Activated T-cell treated with anti-CD3 and anti-CD28 coated beads, Interleukin-2, amount 50 U/mL, for 24 hours (primary cell): ENCODE measurements around the gene SNAPC2.
A peak's percentile ranks its signal among the peaks of the same experiment; 100 is the strongest.
"Not testable (repeated sequence)": the region's sequence is repeated elsewhere in the genome, so short reads cannot be mapped to it uniquely, and the experiment has no call there.

Source experiments
- DNase-seq: peaks from one replicate; pipeline ENCODE4 v3.0.0-alpha.2; 2020
- H3K27ac Mint-ChIP-seq: 2 replicates; pipeline ENCODE4 v1.8.0; 2020; ENCODE audit warnings: mild to moderate bottlenecking, mixed read lengths
- H3K27me3 Mint-ChIP-seq: 2 replicates; pipeline ENCODE4 v1.8.0; 2020; ENCODE audit warnings: mixed read lengths
- H3K36me3 Mint-ChIP-seq: 2 replicates; pipeline ENCODE4 v1.8.0; 2020; ENCODE audit warnings: low read depth, mixed read lengths
- H3K4me1 Mint-ChIP-seq: 2 replicates; pipeline ENCODE4 v1.8.0; 2020; ENCODE audit warnings: low read depth, mixed read lengths
- H3K4me3 Mint-ChIP-seq: 2 replicates; pipeline ENCODE4 v1.8.0; 2020; ENCODE audit warnings: mild to moderate bottlenecking, moderate library complexity, mixed read lengths
- H3K9me3 Mint-ChIP-seq: 2 replicates; pipeline ENCODE4 v1.8.0; 2020; ENCODE audit warnings: mixed read lengths

The SNAPC2 gene

DNA sequence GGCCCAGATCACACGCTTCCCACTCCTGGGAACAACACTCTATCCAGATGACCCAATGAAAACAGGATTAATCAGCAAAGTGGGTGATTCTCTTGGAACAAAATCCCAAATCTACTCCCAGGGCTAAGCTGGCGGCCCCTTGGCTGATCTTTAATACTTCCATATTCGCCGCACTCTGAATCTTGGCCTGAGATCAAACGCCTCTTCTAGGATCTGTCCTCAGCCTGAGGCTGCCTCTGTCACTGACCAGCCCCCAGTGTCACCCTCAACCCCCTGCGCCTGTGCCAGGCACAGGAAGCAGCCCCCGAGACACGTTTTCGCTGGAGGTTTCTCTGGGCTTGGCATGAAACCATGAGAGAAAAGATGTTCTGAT lies 8.2 kb downstream of the SNAPC2 start:
- Mint-ChIP-seq H3K4me3 (no peak overlapping the region), H3K27ac (no peak overlapping the region), H3K36me3 (peaks cover 61% of the 10 kb centered on the region), H3K9me3 (no peaks in the 10 kb centered on the region), H3K4me1 (peaks cover 31% of the 10 kb centered on the region), H3K27me3 (no peaks in the 10 kb centered on the region)
- DNase-seq = no peak

DNA sequence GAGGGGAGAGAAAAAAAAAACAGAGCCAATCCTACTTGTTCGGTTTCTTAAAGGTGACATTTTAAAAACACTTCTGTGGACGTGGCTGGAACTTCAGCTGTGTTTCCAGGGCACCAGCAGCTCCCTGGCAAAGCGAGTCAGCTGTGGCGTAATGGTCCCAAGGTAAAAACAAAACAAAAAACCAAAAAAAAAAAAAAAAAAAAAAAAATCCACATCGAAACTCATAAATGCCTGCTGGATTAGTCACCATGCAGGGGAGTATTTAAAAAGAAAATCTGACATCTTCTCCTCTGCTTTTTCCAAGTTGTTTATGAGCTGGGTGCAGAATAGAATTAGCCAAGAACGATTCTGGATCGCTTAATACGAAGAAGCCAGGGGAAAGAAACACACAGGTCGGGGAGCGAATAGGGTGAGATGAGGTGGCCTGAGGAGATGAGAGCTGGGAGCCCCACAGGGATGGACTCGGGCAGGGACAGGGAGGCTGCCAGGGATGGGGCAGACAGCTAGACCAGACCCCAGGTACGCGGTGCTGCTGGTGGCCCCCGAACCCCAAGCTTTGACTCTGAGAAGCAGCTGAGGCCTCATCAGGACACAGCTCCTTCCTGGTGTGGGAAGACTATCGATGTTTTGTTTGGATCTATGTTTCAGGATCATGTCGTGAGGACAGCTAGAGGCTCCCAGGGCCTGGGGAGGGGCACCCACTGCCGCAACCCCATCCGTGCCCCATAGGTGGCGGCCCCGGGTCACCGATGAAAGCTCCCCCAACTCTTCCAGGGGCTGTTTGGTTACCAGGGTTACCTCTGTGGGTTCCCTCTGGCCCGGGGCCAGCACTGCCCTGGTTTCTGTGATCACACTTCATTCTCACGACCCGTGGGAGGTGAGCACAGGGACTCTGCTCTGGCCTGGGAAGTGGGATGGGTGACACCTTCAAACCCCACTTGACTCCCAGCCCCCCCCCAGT lies 8.9 kb downstream of the SNAPC2 start:
- H3K4me3 Mint-ChIP-seq = no peak overlapping the region
- no peaks in the 10 kb centered on the region for H3K27me3 Mint-ChIP-seq
- peaks cover 31% of the 10 kb centered on the region for H3K4me1 Mint-ChIP-seq
- peak overlapping the region; percentile 23 for H3K27ac Mint-ChIP-seq
- H3K36me3 Mint-ChIP-seq = peaks cover 66% of the 10 kb centered on the region
- peak; percentile 68 for DNase-seq
- H3K9me3 Mint-ChIP-seq = no peaks in the 10 kb centered on the region

DNA sequence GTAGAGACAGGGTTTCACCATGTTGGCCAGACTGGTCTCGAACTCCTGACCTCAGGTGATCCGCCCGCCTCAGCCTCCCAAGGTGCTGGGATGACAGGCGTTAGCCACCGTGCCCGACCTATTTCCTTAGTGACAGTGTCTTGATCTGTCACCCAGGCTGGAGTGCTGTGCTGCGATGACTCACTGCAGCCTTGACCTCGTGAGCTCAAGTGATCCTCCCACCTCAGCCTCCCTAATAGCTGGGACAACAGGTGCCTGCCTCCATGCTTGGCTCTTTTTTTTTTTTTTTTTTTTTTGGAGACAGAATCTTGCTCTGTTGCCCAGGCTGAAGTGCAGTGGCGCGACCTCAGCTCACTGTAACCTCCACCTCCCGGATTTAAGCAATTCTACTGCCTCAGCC lies 9.9 kb downstream of the SNAPC2 start:
- H3K9me3 Mint-ChIP-seq, H3K4me3 Mint-ChIP-seq, DNase-seq, H3K27me3 Mint-ChIP-seq: not testable (repeated sequence)
- H3K36me3 Mint-ChIP-seq = peaks cover 76% of the 10 kb centered on the region
- H3K27ac Mint-ChIP-seq = peak overlapping the region; percentile 50
- H3K4me1 Mint-ChIP-seq = peaks cover 29% of the 10 kb centered on the region

DNA sequence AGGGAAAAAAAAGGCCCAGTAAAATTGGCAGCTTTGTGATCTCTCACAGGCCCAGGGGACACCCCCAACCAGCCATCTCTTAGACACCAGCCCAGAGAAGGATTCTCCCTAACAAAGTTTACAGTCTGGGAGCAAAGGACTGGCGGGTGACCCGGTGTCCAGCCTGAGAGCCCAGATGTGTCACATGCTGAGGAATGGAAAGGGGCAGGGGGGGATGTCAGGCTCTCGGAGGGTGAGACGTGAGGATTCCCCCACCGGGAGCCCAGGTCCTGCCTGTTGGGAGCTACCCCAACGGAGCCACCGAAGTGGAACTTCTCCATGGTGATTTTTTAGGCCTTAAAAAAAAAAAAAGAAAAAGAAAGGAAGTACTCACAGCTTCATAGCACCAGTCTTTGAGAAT lies 10.6 kb downstream of the SNAPC2 start:
- Mint-ChIP-seq H3K27ac (peak overlapping the region; percentile 44), H3K36me3 (peaks cover 84% of the 10 kb centered on the region), H3K9me3 (no peaks in the 10 kb centered on the region), H3K27me3 (no peaks in the 10 kb centered on the region), H3K4me3 (no peak overlapping the region), H3K4me1 (peaks cover 28% of the 10 kb centered on the region)
- no peak for DNase-seq

DNA sequence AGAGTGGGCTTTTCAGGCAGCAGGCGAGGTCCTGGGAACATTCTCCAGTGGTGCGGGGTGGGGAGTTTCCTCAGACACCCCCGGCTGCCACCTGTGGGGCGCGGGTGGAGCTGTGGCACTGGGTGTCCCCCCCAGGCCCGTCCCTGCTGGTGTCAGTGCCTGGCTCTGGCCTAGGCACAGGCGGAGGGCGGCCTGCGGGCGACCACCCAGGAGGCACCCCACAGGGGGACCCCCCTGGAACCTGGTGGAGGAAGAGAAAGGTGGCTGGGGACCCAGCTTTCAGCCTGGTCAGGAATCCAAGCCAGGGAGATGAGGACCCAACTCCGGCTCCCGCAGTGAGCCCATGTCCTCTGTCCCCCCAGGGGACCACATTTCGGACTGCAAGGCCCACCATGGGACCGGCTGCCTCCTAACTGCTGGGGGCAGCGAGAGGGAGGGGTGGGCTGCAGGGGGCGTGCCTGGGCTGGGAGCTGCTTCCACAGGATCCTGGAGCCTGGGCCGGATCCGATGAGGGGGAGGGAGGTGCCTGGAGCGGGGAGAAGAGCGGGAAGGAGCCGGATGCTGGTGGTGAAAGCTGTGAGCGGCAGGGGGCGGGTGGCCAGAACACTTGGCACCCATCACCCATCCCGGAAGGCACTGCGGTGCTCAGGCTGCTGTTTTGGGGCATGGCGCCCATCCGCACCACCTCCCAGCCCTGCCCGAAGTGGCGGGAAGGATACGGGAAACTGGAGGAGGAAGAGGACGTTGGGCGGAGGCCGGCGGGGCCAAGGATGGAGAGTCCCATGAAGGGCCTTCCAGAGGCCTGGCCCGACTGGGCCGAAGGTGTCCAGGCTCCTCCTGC lies 11.3 kb downstream of the SNAPC2 start:
- Mint-ChIP-seq H3K9me3 (no peaks in the 10 kb centered on the region), H3K27ac (no peak overlapping the region), H3K4me3 (no peak overlapping the region), H3K36me3 (peaks cover 88% of the 10 kb centered on the region), H3K27me3 (no peaks in the 10 kb centered on the region), H3K4me1 (peaks cover 25% of the 10 kb centered on the region)
- no peak for DNase-seq

DNA sequence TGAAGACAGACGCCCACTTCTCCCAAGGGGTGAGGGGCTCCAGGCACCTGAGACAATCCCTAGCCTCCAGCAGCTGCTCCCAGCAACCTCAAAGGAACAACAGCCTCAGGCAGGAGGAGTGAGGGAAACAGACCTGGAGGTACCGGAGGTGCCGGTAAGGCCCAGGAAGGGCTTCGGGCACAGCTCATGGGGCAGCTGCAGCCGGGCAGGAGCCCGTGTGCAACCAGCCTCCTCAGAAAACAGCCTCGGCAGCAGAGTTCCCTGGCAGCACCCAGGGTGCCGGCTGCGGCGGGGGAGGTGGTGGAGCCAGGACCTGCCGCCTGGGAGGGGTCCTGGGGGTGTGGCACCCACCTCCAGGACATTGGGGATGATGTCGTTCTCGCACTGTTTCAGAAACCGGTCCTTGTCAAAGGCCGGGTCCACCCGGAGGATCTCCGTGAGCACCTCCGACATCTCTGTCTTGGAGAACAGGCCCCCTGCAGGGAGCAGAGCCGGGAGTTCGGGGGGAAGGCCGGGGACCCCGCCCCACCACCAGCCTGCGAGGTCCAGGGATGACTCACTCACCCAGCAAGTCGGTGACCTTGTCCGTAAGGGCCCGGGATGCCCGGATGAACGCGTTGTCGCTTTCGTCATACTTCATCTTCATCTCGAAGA lies 12.3 kb downstream of the SNAPC2 start:
- no peak for DNase-seq
- H3K27ac Mint-ChIP-seq = no peak overlapping the region
- H3K27me3 Mint-ChIP-seq = no peaks in the 10 kb centered on the region
- no peak overlapping the region for H3K4me3 Mint-ChIP-seq
- no peaks in the 10 kb centered on the region for H3K9me3 Mint-ChIP-seq
- peaks cover 92% of the 10 kb centered on the region for H3K36me3 Mint-ChIP-seq
- peaks cover 22% of the 10 kb centered on the region for H3K4me1 Mint-ChIP-seq

DNA sequence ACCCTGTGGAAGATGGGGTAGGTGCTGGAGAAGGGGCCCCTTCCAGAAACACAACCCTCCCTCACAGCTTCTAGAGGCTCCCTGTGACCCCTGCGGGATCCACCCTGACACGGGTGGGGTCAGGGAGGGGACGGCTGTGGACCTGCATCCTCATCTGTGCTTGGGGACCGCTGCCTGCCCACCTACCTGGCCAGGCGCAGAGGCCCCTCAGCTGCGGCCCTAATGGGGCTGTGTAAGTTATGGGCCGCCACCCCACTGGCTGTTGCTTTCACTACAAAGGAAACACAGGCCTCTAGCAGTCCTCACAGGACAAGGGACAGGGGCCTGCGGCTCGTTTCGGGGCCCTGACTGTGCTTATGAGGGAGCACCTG lies 12.8 kb downstream of the SNAPC2 start:
- Mint-ChIP-seq H3K36me3 (peaks cover 95% of the 10 kb centered on the region), H3K27ac (no peak overlapping the region), H3K4me3 (no peak overlapping the region), H3K27me3 (no peaks in the 10 kb centered on the region), H3K9me3 (no peaks in the 10 kb centered on the region), H3K4me1 (peaks cover 22% of the 10 kb centered on the region)
- no peak for DNase-seq

DNA sequence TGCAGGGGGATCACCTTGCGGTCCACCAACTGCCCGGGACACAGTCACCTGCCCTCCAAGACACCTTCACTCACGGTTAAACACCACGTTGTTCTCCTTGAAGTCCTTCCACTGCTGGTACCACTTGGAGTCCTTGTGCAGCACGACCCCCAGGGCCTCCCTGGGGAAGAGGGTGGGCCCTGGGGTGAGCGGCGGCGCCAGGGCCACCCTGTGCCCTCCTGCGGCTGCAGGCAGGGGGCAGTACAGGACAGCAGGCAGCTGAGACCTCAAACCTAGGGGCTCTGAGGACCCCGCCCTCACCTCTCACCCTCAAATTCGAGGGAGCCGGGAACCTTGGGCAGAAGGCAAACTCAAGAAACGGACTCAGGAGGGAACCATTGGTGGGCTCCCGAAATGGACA lies 13.3 kb downstream of the SNAPC2 start:
- Mint-ChIP-seq H3K27me3 (no peaks in the 10 kb centered on the region), H3K36me3 (peaks cover 95% of the 10 kb centered on the region), H3K27ac (no peak overlapping the region), H3K9me3 (no peaks in the 10 kb centered on the region), H3K4me3 (no peak overlapping the region), H3K4me1 (peaks cover 20% of the 10 kb centered on the region)
- DNase-seq = no peak

DNA sequence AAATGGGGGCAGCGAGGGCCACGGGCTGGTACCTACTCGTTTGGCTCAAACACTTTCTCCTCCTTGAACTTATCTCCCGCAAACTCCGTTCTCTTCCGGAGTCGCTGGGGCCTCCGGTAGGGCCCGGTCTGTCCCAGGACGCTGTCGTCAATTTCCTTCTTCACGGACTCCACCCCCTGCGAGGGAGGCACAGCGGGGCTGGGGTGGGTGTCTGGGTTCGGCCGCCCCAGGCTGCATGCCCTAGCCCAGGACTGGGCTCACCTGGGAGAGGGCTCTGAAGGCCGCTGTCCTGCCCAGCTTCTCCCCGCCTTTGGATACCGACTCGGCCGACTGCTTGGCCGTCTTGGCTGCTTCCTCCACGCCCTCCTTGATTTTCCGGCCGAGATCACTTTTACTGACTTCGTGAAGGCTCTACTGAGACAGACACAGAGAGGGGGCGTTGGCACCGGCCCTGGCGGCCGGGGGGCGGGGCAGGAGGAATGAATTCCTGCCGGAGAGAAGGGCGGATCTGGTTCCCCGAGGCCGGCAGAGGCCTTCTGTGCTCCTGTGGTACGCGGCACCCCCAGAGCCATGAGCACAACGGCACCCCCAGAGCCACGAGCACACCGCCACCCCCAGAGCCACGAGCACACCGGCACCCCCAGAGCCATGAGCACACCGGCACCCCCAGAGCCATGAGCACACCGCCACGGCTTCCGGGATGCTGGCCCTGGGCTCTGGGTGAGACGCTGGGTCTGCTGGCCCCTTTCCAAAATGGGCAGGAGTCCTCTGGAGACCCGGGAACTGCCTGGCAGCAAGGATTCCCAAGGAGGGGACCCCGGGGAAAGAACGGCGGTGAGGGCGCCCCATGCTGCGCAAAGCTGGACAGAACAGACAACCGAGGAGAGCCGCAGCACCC lies 13.9 kb downstream of the SNAPC2 start:
- peaks cover 19% of the 10 kb centered on the region for H3K4me1 Mint-ChIP-seq
- no peak overlapping the region for H3K27ac Mint-ChIP-seq
- H3K36me3 Mint-ChIP-seq = peaks cover 93% of the 10 kb centered on the region

DNA sequence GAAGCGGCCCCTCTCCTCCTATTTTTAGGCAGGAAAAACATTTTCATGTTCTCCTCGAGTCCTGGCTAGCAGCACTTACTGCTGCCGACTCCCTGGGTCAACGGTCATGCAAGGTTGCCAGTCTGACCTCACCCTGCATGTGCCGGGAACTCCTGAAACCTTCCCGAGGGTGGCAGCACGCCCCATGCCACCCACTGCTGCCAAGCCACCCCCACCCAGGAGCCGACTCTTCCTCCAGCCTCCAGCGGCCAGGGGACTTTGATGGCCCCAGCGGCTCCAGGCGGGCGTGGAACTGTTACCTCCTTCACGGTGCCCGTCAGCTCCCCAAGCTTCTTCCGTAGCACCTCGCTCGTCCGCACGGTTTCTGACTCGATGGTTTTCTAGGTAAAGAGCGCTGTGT lies 14.6 kb downstream of the SNAPC2 start:
- H3K27me3 Mint-ChIP-seq = no peaks in the 10 kb centered on the region
- no peaks in the 10 kb centered on the region for H3K9me3 Mint-ChIP-seq
- no peak overlapping the region for H3K4me3 Mint-ChIP-seq
- H3K36me3 Mint-ChIP-seq = peaks cover 91% of the 10 kb centered on the region
- no peak for DNase-seq
- H3K27ac Mint-ChIP-seq = no peak overlapping the region
- H3K4me1 Mint-ChIP-seq = peaks cover 13% of the 10 kb centered on the region

More for the DNA sequence above, 13.9 kb downstream of the SNAPC2 start:
- no peak overlapping the region for H3K4me3 Mint-ChIP-seq
- no peaks in the 10 kb centered on the region for H3K27me3 Mint-ChIP-seq
- DNase-seq = no peak
- no peaks in the 10 kb centered on the region for H3K9me3 Mint-ChIP-seq

DNA sequence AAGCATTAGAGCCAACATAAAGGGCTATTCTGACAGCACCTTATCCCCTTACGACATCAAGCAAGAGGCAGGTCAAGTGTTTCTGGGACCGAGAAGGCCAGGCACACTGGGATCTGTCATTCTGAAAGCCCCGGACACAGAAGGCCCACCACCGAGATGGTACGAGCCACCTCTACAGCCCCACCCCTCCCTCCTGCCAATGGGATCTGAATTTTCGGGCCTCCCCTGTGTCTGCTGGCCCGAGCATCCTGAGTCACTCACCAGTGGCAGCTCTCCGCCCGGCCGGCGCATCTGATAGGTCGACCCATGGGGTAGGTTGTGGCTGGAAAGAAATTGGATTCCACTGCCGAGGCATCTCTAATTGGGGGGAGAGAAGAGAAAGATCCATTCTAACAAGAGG lies 20.7 kb downstream of the SNAPC2 start:
- Mint-ChIP-seq H3K36me3 (peaks cover 73% of the 10 kb centered on the region), H3K4me3 (peak overlapping the region; percentile 42), H3K27me3 (no peaks in the 10 kb centered on the region)

DNA sequence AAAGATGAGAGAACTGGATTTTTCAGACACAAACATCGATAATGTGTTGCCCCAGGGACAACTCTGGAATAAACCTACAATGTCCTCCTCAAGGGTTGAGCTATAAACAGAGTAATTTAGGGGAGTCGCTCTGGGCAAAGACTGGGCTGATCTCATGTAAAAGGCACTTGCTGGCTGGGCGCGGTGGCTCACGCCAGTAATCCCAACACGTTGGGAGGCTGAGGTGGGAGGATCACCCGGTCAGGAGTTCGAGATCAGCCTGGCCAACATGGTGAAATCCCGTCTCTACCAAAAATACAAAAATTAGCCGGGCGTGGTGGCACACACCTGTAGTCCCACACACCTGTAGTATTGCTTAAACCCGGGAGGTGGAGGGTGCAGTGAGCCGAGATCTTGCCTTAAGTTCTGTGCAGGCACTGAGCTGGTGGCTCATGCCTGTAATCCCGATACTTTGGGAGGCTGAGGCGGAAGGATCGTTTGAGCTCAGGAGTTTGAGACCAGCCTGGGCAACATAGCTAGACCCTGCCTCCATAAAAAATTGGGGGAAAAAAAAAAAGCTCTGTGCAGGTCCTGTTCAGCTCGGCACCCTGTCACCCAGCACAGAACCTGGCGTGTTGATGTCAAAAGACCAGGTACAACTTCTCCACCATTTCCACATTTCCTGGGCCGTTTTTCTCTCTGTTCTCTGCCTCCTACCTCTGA lies 21.9 kb downstream of the SNAPC2 start:
- Mint-ChIP-seq H3K27ac (peak overlapping the region; percentile 99), H3K27me3 (no peaks in the 10 kb centered on the region), H3K4me1 (peaks cover 42% of the 10 kb centered on the region), H3K36me3 (peaks cover 64% of the 10 kb centered on the region), H3K4me3 (peak overlapping the region; percentile 93), H3K9me3 (no peaks in the 10 kb centered on the region)
- DNase-seq = no peak

More for the DNA sequence above, 20.7 kb downstream of the SNAPC2 start:
- no peak for DNase-seq
- peaks cover 40% of the 10 kb centered on the region for H3K4me1 Mint-ChIP-seq
- no peaks in the 10 kb centered on the region for H3K9me3 Mint-ChIP-seq
- H3K27ac Mint-ChIP-seq = peak overlapping the region; percentile 71

DNA sequence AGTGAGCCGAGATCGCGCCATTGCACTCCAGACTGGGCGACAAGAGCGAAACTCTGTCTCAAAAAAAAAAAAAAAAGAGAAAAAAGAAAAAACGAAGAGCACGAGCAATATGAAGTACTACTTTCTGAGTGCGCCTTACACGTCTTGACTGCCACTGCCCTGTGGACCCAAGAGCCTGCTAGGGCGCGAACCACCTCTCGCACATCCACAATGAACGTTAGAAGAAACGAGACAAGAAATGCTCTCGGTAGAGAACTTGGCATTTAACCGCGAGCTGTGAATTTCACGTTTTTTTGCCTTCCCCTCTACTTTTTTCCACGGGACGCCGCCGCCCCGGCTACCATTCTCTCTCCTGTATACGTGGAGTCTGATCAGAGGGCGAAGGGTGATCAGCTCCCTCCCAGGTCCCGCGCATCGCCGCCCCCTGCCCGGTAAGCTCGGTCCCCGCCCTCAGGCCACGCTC lies 22.9 kb downstream of the SNAPC2 start:
- peak overlapping the region; percentile 93 for H3K4me3 Mint-ChIP-seq

More for the DNA sequence above, 22.9 kb downstream of the SNAPC2 start:
- Mint-ChIP-seq H3K36me3 (peaks cover 57% of the 10 kb centered on the region), H3K27ac (peak overlapping the region; percentile 99), H3K9me3 (no peaks in the 10 kb centered on the region), H3K4me1 (peaks cover 42% of the 10 kb centered on the region), H3K27me3 (no peaks in the 10 kb centered on the region)
- DNase-seq = no peak
